MV-4-11 (cell line): ENCODE data around the gene APLF.
"Not testable (repeated sequence)": the region's sequence is repeated elsewhere in the genome, so short reads cannot be mapped to it uniquely, and the experiment has no call there.

Experiments
- DNase-seq: peaks from one replicate; lab custom pipeline; 2025; lab: John Stamatoyannopoulos, UW

Gene APLF

DNA sequence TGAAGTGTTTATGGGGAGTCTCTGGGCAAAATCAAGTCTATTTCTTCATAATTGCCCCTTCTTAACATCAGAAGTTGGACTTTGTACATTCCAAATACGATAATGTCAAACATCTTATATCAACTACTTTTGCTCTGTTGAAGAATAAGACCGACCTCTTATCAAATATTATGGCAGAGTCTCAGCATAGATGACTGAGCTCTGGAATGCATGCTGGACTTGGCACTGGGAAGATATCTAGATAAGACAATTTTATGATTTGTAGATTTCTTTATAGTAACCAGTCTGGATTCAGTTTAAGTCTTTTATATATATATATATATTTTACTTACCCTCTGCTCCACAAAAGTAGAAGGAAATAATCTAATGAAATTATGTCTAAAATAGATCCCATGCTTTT lies 8.2 kb downstream of the APLF start:
- DNase-seq = no peak

DNA sequence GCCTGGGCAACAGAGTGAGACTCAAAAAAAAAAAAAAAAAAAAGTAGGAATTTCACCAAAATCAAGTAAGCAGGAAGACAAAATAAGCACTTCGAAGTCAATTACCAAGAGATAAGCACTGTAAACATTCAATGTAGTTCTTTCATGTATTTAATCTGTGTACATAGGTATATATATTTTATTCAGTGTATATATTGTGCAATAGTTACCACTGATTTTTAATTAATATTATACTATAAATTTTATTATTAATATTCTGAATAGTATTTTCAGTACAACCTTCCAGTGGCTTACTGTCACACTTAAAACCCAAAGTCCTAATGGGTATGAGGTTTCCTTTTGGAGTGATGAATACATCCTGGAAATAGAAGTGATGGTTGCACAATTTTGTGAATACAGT lies 9.1 kb downstream of the APLF start:
- DNase-seq = no peak

DNA sequence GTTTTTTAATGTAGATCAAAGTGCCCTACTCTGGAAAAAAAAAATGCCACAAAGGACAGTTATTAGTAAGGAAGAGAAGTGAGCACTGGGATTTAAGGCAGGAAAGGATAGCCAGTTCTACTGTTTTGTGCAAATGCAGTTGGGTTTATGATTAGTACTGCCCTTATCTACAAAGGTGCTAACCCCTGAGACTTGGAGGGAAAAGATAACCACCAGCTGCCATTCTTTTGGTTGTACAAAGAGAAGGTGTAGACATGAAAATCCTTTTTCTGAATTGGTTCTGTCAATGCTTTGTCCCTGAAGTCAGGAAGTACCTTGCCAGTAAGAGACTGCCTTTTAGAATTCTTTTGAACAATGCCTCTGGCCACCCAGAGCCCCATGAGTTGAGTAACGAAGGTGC lies 11.3 kb downstream of the APLF start:
- DNase-seq = no peak

DNA sequence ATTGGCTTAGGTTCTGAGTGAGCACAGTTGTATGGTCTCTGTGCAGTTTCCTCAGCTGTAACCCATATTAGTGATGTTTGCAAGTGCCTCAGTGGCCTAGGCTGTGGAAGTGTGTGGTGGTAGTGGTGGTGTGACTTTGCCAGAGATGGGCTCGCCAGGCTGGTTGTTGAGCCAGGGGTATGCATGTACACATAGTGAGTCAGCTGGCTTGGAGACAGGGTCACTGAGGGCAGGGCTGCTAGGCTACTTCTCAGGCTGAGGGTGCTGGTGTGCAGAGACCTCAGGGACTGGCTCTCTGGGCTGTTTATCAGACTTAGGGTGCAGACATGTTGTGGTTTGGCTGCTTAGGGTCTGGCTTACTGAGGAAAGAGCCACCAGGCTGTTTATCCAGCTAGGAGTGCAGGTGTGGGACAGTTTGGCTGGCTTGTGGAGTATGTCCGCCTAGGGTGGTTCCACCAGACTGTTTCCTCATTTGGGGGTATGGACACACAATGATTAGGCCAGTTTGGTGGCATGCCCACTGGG lies 15.0 kb downstream of the APLF start:
- DNase-seq = peak; percentile 34

DNA sequence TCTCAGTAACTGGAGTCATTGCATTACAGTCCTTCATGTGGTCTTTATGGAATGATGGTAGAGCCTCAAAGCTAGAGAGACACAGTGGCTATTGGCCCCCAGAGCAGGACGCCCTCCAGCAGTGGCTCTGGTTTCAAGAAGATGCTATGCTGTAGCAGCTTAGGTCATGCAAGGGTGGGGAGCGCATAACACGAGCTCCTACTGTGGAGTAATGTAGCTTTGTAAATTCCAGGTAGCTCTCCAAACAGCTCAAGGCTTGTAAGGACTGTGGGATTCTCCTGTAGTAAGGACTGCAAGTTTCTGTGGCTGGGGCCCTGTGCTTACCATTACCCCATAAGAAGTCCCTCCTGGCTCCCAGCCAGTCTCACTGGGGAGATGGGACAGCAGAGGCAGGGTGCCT lies 15.6 kb downstream of the APLF start:
- DNase-seq = no peak

DNA sequence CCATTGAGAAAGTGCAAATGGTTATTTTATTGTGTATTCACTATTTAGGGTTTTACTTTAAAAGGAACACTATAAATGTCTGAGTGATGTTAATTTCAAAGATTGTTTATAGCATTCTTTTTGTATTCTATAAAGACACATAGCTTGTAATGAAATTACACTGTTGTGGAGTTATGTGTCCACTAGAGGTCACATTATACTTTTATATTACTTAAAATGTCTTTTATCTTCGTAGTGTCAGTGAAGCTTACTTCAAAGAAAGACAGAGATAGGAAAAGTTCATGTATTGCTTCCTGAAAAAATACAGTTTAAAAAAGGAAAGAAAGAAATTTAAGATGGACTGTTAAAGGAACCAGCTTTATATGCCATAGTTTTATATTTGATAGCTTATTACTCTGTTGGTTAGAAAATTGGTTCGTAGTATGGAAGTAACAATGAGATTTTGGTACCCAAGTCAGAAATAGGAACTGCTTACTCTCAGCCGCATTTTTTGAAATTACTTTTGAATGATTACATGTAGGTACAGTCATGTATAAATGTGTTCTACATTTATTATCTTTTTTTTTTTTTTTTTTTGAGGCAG lies 20.5 kb downstream of the APLF start:
- peak; percentile 32 for DNase-seq

DNA sequence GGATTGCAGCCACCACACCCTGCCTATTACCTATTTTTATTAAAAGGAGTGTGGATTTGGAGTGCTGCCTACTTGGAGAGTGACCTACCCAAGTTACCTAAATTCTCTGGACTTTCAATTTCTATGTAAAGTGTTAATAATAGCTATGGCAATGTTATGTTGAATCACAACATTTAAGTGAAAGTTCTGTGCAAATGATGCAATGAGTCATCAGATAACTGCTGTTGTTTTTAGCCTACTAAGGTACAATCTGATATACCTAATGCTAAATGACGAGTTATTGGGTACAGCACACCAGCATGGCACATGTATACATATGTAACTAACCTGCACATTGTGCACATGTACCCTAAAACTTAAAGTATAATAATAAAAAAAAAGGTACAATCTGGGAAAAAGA lies 21.2 kb downstream of the APLF start:
- not testable (repeated sequence) for DNase-seq

DNA sequence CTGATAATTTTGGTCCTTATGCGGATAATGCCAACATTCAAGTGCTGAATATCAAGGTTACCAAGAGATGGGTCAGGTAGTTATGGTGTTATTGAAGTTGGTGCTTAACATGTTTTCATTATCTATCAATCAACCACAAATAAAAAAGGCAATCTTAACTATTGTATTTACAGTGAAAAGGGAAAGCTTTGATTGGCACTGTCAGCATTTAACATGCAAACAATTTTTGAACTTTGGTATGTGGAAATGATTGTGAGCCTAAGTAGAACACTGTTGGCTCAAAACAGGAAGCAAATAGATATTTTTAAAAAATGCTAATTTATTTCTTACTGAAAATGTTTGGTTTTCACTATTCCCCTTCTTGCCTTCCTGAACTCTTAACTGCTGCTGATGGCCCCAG lies 21.9 kb downstream of the APLF start:
- no peak for DNase-seq

DNA sequence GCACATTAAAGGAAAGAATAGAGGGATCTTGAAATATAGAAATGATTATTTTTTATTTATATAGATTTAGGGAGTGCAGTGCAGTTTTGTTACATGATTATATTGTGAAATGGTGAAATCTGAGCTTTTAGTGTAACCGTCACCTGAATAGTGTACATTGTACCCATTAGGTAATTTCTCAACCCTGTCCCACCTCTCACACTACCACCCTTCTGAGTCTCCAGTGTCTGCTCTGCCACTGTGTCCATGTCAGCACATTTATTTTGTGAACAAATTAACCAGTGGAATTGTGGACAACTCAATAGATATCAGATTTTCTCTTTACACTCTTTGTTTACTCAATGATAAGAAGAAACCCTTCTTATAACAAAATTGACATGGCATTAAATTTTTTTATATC lies 24.2 kb downstream of the APLF start:
- DNase-seq = no peak

DNA sequence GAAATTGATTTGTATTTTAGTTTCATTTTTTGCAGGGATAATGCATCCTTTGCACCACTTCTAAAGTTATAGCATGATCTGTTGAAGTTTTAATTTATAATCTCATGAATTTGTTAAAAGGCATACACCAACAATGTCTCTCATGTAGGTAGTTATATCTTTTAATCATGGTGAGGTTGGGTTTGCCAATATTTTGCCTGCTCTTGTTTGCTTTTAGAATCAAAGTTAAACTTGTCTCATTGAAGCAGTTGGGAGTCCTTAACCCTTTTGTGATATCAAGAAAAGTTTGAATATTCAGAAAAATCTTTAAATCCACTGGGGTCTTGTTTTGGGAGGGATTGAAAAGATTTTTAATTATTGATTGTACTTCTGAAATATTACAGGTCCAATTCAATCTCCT lies 31.7 kb downstream of the APLF start:
- DNase-seq = no peak

DNA sequence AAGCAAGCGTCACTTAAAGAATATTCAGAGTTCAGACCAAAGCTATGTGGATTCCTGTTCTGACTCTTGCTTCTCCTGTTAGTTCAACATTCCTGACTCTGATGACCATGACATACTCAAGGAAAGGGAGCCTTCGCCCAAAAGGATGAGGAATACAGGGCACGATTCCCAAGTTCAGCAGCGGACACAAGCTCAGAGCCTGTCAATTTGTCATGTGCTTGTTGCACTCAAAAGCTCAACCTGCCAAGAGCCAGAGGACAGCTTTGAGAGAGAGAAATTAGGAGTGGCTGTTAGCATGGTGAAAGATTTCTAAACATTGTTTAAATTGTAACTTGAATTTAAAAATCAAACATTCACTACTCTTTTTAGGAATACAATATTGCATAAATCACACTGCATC lies 33.3 kb downstream of the APLF start:
- DNase-seq = no peak

DNA sequence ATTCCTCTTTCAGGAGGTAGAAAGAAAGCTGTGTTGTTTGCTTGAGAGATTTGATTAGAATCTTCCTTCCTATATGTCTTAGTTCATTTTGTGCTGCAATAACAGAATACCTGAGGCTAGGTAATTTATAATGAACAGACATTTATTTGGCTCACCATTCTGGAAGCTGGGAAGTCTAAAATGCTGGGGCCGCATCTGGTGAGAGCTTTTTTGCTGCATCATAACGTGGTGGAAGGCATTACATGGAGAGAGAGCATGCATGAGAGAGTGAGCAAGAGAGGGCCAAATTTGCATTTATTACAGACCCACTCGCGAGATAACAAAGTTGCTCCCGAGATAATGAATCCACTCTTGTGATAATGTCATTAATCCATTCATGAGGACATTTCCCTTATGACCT lies 34.4 kb downstream of the APLF start:
- DNase-seq = no peak

DNA sequence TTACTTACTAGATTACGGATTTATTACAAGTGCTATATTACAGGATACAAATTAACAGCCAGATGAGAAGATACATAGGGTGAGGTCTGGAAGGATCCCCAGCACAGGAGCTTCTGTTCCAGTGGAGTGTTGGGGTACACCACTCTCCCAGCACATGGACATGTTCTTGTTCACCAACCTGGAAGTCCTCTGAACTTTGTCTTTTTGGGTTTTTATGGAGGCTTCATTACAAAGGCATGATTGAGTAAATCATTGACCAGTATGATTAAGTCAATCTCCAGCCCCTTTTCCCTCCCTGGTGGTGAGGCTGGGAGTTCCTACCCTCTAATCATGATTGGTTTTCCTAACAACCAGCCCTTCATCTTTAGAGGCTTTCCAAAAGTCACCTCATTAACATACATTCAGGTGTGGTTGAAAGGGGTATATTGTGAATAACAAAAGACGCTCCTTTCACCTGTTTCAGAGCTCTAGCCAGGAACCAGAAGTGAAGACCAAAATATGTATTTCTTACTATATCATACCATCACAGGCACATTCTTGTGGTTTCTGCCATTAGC lies 38.3 kb downstream of the APLF start:
- no peak for DNase-seq

DNA sequence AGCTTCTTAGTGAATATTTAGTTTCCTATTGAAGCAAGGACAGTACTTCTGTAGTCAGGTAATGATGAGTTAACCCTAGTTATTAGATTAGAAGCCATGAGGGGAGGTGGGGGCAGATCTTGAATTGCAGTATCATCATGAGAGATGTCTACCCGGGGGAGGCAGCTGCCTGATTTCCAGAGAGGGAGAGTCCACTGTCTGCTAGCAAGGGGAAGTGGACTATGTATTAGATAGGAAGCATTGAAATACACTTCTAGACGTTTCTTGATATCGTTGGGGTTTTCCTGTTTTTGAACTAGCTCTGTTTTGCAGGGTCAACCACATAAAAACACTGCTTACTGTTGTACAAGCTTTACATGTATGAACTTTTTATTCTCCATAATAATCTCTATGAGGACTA lies 38.8 kb downstream of the APLF start:
- no peak for DNase-seq

DNA sequence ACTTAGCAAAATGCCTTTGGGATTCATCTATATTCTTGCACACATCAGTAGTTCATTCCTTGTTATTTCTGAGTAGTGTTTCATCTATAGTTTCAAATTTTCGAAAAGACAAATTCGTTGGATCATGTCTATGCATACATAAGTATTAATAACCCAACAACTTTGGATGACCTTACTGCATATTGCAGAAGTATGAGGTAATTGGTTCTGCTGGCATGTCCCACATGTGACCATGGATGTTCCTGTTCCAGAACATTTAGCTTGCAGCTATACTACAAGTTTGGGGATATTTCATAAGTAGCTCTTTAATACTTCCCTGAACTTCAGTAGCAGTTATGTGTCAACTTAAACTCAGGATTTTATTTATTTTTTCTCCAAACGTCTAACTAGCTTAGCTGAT lies 44.9 kb downstream of the APLF start:
- peak; percentile 47 for DNase-seq

DNA sequence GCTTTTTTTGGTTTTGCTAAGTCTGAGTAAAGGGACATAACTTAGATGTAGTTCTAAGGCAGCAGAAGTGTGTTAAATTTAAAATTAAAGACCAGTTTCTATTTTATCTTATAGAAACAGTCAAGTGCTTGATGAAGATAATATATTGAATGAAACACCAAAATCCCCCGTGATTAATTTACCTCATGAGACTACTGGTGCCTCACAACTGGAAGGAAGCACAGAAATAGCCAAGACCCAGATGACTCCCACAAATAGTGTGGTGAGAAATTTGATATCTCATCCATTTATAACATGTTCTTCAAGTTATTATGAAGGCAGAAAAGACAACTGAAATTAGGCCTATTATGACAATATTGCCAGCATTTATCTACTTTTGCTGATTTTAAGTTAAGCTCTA lies 45.6 kb downstream of the APLF start:
- no peak for DNase-seq

DNA sequence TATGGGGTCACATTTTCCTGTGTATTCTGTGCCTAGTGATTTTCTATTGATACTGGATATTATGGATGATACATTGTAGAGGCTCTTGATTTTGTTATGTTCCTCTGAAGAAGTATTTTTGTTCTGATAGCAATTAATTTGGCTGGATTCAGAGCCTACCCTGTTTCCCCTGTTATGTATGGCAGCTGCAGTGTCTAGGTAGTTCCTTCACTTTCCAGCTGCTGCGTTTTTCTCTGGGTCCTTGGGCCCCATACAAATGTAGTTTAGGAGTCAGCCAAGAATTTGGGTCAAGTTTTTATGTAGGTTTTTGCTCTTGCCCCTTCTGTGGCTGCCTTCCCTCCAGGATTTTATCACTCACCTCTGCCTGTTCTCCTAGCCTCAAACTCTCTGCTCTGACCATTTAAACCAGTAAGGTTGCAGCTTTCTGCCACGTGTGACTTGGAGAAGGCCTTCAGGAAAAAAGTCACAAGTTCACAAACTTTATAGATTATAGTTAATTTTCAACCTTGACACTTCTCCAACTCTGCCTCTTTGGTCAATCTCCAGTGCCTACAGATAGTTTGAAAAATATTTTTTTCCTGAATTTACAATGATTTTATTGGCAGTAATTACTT lies 47.0 kb downstream of the APLF start:
- DNase-seq = no peak

DNA sequence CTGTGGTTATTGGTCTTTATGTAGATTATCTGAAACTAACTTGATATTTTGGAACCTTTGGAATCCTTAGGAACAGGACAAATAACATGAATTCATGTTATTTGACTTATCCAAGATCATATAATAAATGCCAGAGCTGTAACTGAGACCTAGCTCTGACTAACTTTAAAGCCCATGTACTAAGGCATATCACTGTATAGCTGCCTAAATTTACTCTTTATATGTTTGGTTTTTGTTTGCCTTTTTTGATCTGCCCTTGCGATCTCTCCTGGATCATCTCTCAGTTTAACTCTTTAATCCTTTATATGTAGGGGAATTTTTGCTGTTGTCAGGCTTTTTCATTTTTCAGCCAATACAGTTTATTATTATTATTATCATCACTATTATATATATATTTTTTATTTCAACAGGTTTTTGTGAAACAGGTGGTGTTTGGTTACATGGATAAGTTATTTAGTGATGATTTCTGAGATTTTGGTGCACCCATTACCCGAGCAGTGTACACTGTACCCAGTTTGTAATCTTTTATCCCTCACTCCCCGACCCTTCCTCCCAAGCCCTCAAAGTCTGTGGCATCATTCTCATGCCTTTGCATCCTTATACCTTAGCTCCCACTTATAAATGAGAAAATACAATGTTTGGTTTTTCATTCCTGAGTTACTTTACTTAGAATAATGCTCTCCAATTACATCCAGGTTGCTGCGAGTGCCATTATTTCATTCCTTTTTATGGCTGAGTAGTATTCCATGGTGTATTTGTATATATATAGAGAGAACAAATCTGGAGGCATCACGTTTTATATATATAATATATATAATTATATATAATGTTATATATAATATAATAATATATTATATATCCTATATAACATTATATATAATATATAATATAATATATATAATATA lies 48.9 kb downstream of the APLF start:
- DNase-seq = no peak

DNA sequence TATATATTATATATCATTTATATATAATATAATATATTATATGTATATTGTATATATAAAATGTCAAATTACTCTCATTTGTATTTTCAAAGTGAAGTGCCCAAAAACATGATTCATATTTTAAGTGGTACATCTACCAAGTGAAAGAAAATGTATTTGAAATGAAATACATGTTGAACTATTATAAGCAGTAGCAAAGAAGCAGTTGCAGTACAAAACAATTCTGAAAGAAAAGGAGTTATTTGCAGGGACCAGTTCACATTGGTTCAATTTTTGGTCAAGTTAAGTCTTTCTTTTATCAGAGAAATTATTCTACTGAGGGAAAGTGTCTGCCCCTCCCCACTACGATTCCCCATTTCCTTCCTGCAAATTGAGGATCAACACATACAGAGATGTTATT lies 51.9 kb downstream of the APLF start:
- DNase-seq = no peak

DNA sequence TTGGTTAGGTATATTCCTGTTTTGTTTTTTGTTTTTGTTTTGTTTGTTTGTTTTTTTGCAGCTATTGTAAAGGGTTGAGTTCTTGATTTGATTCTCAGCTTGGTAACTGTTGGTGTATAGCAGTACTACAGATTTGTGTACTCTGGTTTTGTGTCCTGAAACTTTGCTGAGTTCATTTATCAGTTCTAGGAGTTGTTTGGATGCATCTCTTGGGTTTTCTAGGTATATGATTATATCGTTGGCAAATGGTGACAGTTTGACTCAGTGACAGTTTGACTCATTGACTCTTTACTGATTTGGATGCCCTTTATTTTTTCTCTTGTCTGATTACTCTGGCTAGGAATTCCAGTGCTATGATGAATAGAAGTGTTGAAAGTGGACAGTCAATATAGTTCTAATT lies 53.7 kb downstream of the APLF start:
- DNase-seq = no peak

DNA sequence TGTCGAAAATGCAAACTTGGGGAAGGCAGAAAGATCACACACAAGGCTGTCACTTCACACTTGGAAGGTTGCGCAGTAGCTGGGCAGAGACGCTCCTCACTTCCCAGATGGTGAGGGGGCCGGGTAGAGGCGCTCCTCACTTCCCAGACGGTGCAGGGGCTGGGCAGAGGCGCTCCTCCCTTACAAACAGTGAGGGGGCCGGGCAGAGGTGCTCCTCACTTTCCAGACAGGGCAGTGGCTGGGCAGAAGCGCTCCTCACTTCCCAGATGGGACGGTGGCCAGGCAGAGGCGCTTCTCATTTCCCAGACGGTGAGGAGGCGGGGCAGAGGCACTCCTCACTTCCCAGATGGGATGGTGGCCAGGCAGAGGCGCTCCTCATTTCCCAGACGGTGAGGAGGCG lies 59.6 kb downstream of the APLF start:
- DNase-seq = not testable (repeated sequence)

DNA sequence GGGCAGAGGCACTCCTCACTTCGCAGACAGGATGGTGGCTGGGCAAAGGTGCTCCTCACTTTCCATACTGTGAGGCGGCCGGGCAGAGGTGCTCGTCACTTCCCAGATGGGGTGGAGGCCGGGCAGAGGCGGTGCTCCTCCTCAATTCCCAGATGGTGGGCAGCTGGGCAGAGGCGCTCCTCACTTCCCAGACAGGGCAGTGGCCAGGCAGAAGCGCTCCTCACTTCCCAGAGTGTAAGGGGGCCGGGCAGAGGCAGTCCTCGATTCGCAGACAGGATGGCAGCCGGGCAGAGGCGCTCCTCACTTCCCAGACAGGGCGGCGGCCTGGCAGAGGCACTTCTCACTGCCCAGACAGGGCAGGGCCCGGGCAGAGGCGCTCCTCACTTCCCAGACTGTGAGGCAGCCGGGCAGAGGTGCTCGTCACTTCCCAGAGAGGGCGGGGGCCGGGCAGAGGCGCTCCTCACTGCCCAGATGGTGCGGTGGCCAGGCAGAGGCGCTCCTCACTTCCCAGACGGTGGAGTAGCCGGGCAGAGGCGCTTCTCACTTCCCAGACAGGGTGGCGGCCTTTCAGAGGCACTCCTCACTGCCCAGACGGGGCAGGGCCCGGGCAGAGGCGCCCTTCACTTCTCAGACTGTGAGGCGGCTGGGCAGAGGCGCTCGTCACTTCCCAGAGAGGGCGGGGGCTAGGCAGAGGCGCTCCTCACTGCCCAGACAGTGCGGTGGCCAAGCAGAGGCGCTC lies 60.1 kb downstream of the APLF start:
- DNase-seq = not testable (repeated sequence)
